ENCODE measurements around the gene KRT4.

KRT4 gene

DNA sequence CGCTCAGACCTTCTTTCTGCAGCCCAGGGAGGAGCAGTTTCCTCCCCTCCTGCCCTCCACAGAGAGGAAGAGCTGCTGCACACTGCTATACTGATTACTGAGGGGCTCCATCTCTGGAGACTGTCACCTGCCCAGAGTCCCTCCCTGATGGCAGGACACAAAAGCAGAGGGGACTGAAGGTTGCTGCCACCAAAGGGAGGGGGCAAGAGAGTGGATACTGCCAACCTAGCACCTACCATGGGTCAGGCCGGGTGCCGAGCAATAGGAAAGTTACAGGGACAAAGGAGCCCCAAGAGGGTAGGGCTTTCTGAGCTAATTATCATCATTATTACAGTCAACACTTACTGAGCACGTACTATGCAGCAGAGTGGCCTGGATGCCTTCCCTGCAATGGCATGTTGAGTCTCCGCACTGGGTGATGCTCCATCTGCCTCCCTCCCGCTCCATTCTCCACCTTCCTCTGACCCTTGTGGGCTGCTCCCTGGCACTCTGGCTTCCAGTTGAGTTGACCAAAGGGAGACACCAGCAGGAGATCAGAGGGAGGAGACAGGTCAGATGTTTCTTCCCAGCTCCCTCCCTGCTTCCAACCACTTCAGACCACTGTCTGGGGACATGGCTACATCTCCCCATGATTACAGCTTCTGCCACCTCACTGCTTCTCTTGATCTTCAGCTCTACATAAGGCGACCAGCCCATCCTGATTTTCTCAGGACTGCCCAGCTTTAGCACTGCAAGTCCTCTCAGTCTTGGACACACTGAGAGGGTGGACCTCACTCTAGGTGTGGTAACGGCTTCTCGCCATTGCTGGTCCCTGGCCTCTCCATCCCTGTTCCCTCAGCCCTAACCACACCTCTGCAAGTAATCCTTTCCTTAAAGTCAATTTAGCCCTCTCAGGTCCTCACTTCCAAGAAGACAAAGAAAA lies 22.8 kb upstream of the KRT4 start:
- DNase-seq (ENCODE audit: low read depth) = no peak

DNA sequence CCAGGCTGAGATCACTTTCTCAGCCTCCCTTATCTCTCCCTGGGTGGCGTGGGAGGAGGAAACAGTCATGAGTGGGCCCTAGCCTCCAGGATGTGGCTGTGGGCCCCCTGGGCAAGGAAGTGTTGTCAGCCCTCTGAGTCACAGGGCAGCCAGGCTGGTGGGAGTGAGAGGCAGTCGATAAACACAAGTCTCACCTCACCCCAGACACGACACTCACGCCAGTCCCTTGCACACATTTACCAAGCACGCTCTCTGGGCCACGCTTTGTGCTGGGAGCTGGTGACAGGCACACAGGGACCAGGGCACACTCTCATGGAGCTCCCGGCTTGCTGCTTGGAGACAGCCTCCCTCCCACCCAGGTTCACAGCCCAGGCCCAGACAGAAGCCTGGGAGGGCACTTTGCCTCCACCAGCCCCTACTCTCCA lies 22.1 kb upstream of the KRT4 start:
- DNase-seq (ENCODE audit: low read depth) = peak; percentile 22

- DNase-seq (ENCODE audit: low read depth) = no peak
These were observed 21.5 kb upstream of the KRT4 start for GRCh38 chr12:52835271-52836041.

DNA sequence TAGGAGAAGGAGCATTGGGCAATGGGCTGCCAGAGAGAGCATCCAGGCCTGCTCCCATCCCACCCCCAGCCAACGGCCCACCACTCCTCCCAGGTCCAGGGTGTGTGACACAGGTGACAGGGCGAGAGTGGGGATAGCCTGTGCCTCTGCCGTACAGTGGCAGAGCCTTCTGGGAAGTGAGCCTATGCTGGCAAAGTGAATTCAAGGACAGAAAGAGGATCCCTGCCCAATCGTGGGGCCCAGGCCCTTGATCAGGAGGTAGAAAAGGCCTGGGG lies 20.7 kb upstream of the KRT4 start:
- DNase-seq (ENCODE audit: low read depth) = no peak

DNA sequence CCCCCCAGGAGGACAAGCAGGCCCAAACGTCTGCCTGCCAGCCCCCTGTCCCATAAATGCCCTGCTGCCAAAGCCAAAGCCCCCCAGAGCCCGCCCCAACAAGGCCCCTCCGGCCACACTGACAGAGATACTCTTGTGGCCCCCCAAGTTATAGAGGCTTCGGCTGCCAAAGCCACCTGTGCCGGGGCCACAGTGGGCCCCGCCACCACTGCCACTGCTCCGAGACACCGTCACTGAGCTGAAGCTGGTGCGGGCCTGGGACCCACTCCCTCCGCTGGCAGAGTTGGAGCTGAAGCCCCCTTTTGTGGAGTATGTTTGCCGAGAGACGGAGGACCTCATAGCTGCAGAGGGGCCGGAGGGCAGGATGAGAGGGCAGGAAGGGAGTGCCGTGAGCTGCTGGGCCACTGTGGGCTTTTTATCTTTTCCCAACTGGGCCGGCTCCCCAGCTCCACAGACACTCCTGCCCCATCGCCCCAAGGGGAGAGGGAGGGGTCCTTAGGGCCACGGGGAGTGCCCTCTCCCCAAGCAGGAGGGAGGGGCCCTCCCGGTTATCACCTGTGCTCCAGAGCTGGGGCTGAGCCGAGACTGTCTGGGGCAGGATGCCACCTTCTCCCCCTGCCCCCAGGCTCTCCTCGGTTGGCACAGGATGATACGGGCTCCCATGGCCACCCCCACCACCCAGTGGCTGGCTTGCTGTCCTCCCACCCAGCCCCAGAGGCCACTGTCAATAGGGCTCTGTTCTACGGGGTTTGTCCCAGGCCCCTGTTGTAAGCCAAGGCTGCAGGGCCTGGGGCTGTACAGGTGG lies 20.2 kb upstream of the KRT4 start, which contains the start of gene KRT79:
Gene KRT79 (minus strand): TSS at position 390 of the 805 bp plus-strand sequence. CDS start 51 bp downstream, at position 339.
- DNase-seq (ENCODE audit: low read depth) = no peak

DNA sequence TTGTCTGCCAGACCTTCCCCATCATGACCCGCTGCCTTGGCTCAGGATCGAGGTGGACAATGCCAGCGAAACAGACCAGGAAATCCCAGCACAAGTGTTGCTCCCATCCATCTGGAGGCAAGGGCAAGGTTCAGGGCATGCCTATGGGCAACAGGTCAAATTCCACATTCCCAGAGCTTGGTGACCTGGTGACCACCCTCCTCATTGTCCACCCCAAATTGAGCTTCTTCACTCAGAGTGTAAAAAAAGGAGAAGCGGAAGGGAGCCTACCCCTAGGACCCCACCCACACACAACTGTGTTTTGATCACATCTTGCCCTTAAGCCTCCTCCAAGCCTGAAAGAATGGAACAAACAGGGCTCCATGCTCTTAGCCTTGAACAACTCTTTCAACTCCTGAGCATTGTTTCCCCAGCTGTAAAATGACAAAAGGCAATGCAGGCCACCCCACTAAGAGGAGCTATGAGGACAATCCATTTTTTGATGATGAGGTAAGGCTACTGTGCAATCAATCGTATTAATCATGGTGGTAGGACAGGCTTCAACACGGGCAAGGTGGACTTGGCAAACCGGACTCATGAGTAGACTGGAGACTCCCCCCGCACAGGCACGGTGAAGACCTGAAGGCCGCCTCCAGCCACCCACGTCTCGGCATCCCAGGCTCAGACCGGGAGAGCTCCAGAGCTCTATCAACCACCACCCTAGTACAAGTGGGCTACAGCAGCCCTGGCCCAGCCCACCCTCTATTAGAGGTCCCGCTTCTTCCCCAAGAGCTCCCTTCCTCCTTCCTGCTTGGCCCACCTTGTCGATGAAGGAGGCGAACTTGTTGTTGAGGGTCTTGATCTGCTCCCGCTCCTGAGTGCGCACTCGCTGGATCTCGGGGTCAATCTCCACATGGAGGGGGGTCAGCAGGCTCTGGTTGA lies 19.3 kb upstream of the KRT4 start:
- no peak for DNase-seq (ENCODE audit: low read depth)

DNA sequence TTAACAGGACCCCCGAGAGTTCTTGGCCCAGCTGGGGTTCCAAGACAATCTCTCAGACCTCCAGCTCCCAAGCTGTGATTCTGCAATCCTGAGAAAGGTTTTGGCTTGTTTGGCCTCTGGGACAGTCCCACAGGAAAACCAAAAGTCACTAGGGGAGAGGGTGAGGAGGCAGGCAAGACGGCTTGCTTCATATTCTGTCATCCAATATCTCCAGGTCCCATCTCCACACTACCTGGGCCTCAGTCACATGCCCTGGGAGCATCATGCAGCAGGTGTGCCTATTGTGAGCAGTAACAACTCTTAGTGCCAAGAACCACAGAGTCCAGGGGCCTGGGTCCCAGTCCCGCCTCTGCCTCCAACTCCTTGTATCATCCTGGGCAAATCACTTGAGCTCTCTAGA lies 18.5 kb upstream of the KRT4 start:
- no peak for DNase-seq (ENCODE audit: low read depth)

GRCh38 chr12:52831251-52831650 lies 17.3 kb upstream of the KRT4 start:
- no peak for DNase-seq (ENCODE audit: low read depth)

- no peak for DNase-seq (ENCODE audit: low read depth)
These were observed 16.3 kb upstream of the KRT4 start for GRCh38 chr12:52829986-52830770.

DNA sequence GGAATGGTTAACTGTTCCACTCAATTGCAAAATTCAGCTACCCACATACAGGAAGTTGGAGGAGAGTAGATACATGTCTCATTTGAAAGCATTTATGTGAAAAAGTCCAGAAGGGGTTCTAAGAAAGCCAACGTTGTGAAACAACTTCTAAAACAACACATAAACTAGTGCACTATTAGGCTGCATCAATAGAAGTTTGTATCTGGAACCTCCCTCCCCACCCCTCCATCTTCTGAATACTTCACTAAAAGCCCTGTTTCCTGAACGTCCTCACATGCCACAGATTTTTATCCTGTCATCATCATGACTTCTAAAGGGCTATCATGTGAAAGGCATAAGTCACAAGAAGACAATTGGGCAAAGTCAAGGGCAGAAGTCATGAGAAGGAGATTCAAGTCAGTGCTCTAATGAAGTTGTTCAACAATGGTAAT lies 14.7 kb upstream of the KRT4 start:
- no peak for DNase-seq (ENCODE audit: low read depth)

GRCh38 chr12:52828156-52828555 lies 14.2 kb upstream of the KRT4 start:
- DNase-seq (ENCODE audit: low read depth) = no peak

GRCh38 chr12:52827499-52828090 lies 13.7 kb upstream of the KRT4 start:
- DNase-seq (ENCODE audit: low read depth) = no peak

- DNase-seq (ENCODE audit: low read depth) = no peak
These were observed 12.9 kb upstream of the KRT4 start for GRCh38 chr12:52826611-52827498.

GRCh38 chr12:52825961-52826360 lies 12.0 kb upstream of the KRT4 start:
- DNase-seq (ENCODE audit: low read depth) = no peak

DNA sequence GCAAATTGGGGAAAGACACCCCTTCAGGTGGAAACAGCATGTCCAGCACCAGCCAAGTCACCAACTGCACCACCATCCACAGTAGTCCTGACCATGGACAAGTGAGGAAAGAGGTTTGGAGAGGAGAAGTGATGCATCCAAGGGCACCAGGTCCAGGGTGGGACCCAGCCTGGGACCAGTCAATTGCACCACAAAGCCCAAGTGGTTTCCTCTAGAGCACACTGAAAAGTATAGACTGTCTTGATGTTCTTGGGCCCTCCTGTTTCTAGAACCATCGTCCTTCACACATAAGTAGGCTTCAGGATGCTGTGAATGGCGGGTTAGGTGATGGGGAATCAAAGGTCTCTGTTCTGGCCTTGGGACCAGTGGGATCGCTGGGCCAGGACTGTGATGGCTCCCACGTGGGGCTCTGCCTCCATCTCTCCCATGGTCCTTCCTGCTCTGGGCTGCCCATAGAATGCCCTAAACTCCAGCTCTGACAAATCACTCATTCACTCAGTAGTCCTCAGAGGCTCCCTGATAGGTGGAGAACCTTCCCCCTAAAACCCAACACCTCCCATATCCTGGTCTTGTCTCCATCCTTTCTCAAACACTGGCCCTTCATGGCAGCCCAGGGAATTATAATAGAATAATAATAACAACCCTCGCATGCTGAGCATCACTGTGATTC lies 11.0 kb upstream of the KRT4 start:
- DNase-seq (ENCODE audit: low read depth) = no peak

- DNase-seq (ENCODE audit: low read depth) = no peak
These were observed 10.0 kb upstream of the KRT4 start for GRCh38 chr12:52823761-52824450.

DNA sequence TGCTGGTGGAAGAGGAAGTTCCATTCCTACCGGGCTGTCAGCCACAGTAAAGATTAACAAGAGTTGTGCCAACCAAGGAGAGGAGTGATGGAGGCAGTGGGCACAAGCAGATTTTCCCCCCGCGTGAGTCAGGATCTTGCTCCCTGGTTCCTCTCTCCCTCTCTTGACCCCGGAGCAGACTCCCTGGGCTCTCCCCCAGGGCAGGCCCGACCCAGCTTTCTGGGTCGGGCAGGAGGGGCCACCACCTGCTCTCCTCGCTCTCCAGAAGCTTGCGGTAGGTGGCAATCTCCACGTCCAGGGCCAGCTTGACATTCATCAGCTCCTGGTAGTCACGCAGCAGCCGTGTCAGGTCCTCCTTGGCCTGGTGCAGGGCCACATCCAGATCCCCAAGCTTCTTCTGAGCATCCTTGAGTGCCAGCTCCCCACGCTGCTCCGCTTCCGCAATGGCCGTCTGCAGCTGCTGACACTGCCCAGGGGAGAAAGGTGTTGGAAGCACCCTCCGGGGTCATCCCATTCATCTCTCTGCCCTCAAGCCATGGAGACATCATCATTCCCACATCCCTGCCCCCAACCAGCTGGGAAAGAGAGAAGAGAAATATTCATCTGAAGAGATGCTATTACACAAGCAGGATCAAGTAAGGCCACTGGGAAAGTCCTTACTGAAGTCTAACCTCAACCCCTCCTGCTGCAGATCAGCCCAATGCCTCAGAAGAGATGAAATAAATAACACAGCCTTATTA lies 9.0 kb upstream of the KRT4 start:
- DNase-seq (ENCODE audit: low read depth) = no peak
